Measurements from ENCODE around the gene CNIH2.

DNA sequence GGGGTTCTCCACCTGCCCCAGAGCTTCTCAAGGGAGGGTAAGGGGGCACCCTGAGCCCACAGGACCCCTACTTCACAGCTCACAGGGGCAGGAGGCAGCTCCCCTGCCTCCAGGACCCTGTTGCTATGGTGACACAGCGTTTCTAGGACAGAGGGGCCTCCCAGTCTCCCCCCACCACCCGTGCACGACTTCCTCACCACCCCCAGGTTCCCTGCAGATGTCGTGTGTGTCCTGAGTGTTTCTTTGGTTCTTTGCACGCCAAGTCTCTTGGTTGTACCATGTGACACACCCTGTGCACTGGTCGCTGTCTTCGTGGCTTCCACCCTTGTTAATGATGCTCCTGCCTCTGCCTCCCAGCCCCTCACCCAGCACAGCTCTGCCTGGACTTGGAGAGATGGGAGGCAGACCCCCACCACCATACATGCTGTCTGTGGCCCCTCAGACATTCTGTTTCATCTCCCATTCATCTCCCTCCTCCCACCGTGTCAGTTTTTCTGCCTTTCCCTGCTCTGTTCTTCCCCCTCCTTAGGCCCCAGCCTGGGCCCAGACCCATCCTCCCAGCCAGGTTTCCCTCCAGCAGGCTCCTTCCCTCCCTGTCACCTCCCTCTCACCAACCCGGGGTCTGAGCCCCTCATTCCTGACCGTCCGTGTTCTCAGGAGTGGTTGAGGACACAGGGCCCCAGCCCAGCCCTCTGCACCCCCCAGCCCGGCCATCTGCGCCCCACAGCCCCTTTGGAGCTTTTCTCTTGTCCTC, 34.0 kb upstream of the CNIH2 start:
- TF ChIP-seq, protein P1, sequence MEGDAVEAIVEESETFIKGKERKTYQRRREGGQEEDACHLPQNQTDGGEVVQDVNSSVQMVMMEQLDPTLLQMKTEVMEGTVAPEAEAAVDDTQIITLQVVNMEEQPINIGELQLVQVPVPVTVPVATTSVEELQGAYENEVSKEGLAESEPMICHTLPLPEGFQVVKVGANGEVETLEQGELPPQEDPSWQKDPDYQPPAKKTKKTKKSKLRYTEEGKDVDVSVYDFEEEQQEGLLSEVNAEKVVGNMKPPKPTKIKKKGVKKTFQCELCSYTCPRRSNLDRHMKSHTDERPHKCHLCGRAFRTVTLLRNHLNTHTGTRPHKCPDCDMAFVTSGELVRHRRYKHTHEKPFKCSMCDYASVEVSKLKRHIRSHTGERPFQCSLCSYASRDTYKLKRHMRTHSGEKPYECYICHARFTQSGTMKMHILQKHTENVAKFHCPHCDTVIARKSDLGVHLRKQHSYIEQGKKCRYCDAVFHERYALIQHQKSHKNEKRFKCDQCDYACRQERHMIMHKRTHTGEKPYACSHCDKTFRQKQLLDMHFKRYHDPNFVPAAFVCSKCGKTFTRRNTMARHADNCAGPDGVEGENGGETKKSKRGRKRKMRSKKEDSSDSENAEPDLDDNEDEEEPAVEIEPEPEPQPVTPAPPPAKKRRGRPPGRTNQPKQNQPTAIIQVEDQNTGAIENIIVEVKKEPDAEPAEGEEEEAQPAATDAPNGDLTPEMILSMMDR (IDR thresholded peaks at IDR 0.05): no peak
- TF ChIP-seq POLR2A (IDR thresholded peaks at IDR 0.05): no peak

All from thyroid gland (tissue), 4 donors.